ENCODE data around the gene SLC6A19.

DNA sequence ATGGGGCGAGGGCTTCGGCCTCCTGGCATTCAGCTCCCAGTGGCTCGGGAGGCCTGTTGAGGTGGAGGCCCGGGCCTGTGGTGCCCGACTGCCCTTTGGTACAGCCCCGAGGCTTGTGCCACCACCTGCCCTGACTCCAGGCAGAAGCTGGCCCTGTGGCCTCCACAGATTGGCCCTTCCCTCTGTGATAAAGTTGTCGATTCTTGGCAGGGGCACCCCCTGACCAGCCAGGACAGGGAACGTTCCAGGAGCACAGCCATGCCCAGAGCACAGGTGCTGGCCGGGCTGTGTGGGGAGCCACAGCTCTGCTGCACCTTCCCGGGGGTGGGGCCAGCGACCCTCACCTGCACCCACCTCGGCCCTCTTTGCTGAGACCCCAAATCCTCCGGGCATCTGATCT is 56.4 kb downstream of the SLC6A19 start:
- no peak for TF ChIP-seq CTCF (IDR thresholded peaks at IDR 0.05)
- TF ChIP-seq POLR2A (IDR thresholded peaks at IDR 0.05) = no peak

All from Peyer's patch (tissue), 4 donors.